ENCODE measurements around the gene ANKRD23. TPM values are rescaled to one million over a fixed set of nuclear protein-coding genes. Genes with fewer than 3 reads are reported as not detected.

The ANKRD23 gene
- total and polyA plus RNA-seq, 2 of the 8 experiments (the other 6 are each of a cell fraction or from before 2014, with no cell fraction given), result 3.4 to 3.5 TPM

- TF ChIP-seq CHD7 (IDR thresholded peaks at IDR 0.05; ENCODE audit: insufficient replicate concordance, low read length) (no peak), ZNF274 (IDR thresholded peaks at IDR 0.05; ENCODE audit: borderline replicate concordance, extremely low read depth, low read length) (no peak), BCL11A (IDR thresholded peaks at IDR 0.05; ENCODE audit: low read depth in 2 of 2, low read length in 2 of 2) (no peak), SP1 (IDR thresholded peaks at IDR 0.05; ENCODE audit: low read depth, low read length) (no peak), USF2 (IDR thresholded peaks at IDR 0.05; ENCODE audit: low read length) (no peak), RBBP5 (IDR thresholded peaks at IDR 0.05; ENCODE audit: borderline replicate concordance, low read depth, low read length) (no peak), SP4 (IDR thresholded peaks at IDR 0.05; ENCODE audit: low read length) (no peak), CTBP2 (IDR thresholded peaks at IDR 0.05; ENCODE audit: borderline replicate concordance, insufficient read depth, insufficient read length, low read length) (no peak)
Measured at GRCh38 chr2:96788442-96789244, 55.2 kb downstream of the ANKRD23 start (continued).

Data from H1 (cell line).